ENCODE data around the gene MAPK8IP3. TPM values are rescaled to one million over a fixed set of nuclear protein-coding genes. Genes with fewer than 3 reads are reported as not detected.

The MAPK8IP3 gene
- total RNA-seq, 1 donor from 2014 or later, result 28.5 TPM

- no peak overlapping the region for H3K4me2 ChIP-seq
- DNase-seq (ENCODE audit: low spot score), result no peak
- H4K20me1 ChIP-seq (ENCODE audit: low read depth), result no peaks in the 10 kb centered on the region
- no peaks in the 10 kb centered on the region for H3K79me2 ChIP-seq (ENCODE audit: low read depth)
- no peak overlapping the region for H3K4me3 ChIP-seq
- H3K36me3 ChIP-seq, result no peaks in the 10 kb centered on the region
- no peak overlapping the region for H2AFZ ChIP-seq (replicated peaks)
- no peaks in the 10 kb centered on the region for H3K27me3 ChIP-seq
- peaks cover 5% of the 10 kb centered on the region for H3F3A ChIP-seq (ENCODE audit: low read depth)
- Mint-ChIP-seq H3K36me3 (peaks cover 14% of the 10 kb centered on the region), H3K4me3 (no peak overlapping the region), H3K9me3 (no peaks in the 10 kb centered on the region), H3K4me1 (no peaks in the 10 kb centered on the region), H3K27me3 (ENCODE audit: insufficient read depth, low read depth) (no peaks in the 10 kb centered on the region), H3K27ac (no peak overlapping the region)
- H3K9ac ChIP-seq, result no peak overlapping the region
- H3K27ac ChIP-seq, result no peak overlapping the region
- TF ChIP-seq EZH2 (IDR thresholded peaks at IDR 0.05), result no peak
- no peaks in the 10 kb centered on the region for H3K9me3 ChIP-seq (ENCODE audit: low read depth)
- no peaks in the 10 kb centered on the region for H3K4me1 ChIP-seq
Measured at GRCh38 chr16:1810106-1810505, 104.1 kb downstream of the MAPK8IP3 start.

DNA sequence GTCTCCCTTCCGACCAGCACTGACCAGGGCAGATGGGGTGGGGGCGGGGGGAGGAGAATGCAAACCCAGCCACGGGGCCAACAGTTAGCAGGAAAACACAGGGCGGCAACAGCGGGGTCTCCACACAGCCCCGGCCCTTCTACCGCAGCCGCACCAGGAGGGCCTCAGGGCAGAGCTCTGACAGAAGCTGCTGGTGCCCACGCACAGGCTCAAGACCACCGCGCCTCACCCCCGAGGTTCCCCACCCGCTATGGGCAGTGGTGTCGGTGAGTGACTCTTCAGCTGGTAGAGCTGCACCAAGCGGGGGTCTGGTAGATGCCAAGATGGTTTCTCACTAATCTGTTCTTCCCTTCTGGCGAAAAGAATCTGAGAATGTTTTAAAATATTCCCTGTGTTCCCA is 104.5 kb downstream of the MAPK8IP3 start:
- TF ChIP-seq EZH2phosphoT487 (IDR thresholded peaks at IDR 0.05), result no peak
- no peak for TF ChIP-seq CTCF (IDR thresholded peaks at IDR 0.05)
- TF ChIP-seq EZH2 (IDR thresholded peaks at IDR 0.05), result no peak
- Histone ChIP-seq H3K36me3 (no peaks in the 10 kb centered on the region), H3K79me2 (ENCODE audit: low read depth) (no peaks in the 10 kb centered on the region), H3K9me3 (ENCODE audit: low read depth) (no peaks in the 10 kb centered on the region), H3K27ac (no peak overlapping the region), H3K4me2 (no peak overlapping the region), H3F3A (ENCODE audit: low read depth) (peaks cover 5% of the 10 kb centered on the region), H4K20me1 (ENCODE audit: low read depth) (no peaks in the 10 kb centered on the region), H2AFZ (replicated peaks) (no peak overlapping the region), H3K27me3 (no peaks in the 10 kb centered on the region), H3K9ac (no peak overlapping the region), H3K4me3 (no peak overlapping the region), H3K4me1 (no peaks in the 10 kb centered on the region)
- Mint-ChIP-seq H3K4me3 (no peak overlapping the region), H3K27ac (no peak overlapping the region), H3K27me3 (ENCODE audit: insufficient read depth, low read depth) (no peaks in the 10 kb centered on the region), H3K4me1 (no peaks in the 10 kb centered on the region), H3K9me3 (no peaks in the 10 kb centered on the region), H3K36me3 (peaks cover 17% of the 10 kb centered on the region)
- no peak for DNase-seq (ENCODE audit: low spot score)

DNA sequence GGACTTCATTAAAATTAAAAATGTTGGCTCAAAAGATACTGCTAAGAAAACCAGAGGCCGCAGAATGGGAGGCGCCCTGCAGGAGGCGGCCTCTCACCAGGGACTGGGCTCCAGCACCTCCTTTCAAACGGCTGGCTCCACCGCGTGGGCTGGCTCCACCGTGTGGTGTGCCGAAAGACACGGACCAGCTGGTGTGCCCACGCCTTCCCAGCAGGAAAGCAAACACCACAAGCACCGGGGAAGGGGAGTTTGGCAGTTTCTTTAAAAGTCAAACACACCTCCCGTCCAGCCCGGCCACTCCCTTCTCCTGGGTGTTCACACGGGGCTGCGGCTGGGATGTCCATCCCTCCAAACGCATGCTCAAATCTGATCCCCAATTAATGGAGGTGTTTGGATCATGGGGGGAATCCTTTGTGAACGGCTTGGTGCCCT is 106.8 kb downstream of the MAPK8IP3 start:
- H3K4me3 Mint-ChIP-seq, result no peak overlapping the region
- peaks cover 9% of the 10 kb centered on the region for H3K36me3 Mint-ChIP-seq
- Histone ChIP-seq H3K9ac (no peak overlapping the region), H3K4me1 (no peaks in the 10 kb centered on the region), H3F3A (ENCODE audit: low read depth) (peaks cover 5% of the 10 kb centered on the region), H3K27ac (no peak overlapping the region), H3K4me3 (no peak overlapping the region), H3K9me3 (ENCODE audit: low read depth) (no peaks in the 10 kb centered on the region), H3K27me3 (no peaks in the 10 kb centered on the region), H3K4me2 (no peak overlapping the region), H3K79me2 (ENCODE audit: low read depth) (no peaks in the 10 kb centered on the region), H4K20me1 (ENCODE audit: low read depth) (no peaks in the 10 kb centered on the region), H3K36me3 (no peaks in the 10 kb centered on the region), H2AFZ (replicated peaks) (no peak overlapping the region)
- TF ChIP-seq EZH2 (IDR thresholded peaks at IDR 0.05), result no peak
- peak; percentile 59 for TF ChIP-seq CTCF (IDR thresholded peaks at IDR 0.05)
- no peak for TF ChIP-seq EZH2phosphoT487 (IDR thresholded peaks at IDR 0.05)
- DNase-seq (ENCODE audit: low spot score), result peak; percentile 69
- H3K27me3 Mint-ChIP-seq (ENCODE audit: insufficient read depth, low read depth), result no peaks in the 10 kb centered on the region
- H3K9me3 Mint-ChIP-seq, result no peaks in the 10 kb centered on the region
- no peak overlapping the region for H3K27ac Mint-ChIP-seq
- no peaks in the 10 kb centered on the region for H3K4me1 Mint-ChIP-seq

- no peak overlapping the region for H3K27ac ChIP-seq
- Mint-ChIP-seq H3K27me3 (ENCODE audit: insufficient read depth, low read depth) (no peaks in the 10 kb centered on the region), H3K27ac (no peak overlapping the region), H3K9me3 (no peaks in the 10 kb centered on the region), H3K4me1 (no peaks in the 10 kb centered on the region), H3K36me3 (peaks cover 9% of the 10 kb centered on the region), H3K4me3 (no peak overlapping the region)
- no peaks in the 10 kb centered on the region for H3K4me1 ChIP-seq
- H4K20me1 ChIP-seq (ENCODE audit: low read depth), result no peaks in the 10 kb centered on the region
- no peak overlapping the region for H3K4me3 ChIP-seq
- no peaks in the 10 kb centered on the region for H3K9me3 ChIP-seq (ENCODE audit: low read depth)
- DNase-seq (ENCODE audit: low spot score), result no peak
- H3K4me2 ChIP-seq, result no peak overlapping the region
- no peaks in the 10 kb centered on the region for H3K36me3 ChIP-seq
- H3F3A ChIP-seq (ENCODE audit: low read depth), result peaks cover 5% of the 10 kb centered on the region
- no peak overlapping the region for H2AFZ ChIP-seq (replicated peaks)
- no peaks in the 10 kb centered on the region for H3K27me3 ChIP-seq
- no peak overlapping the region for H3K9ac ChIP-seq
- H3K79me2 ChIP-seq (ENCODE audit: low read depth), result no peaks in the 10 kb centered on the region
- TF ChIP-seq EZH2 (IDR thresholded peaks at IDR 0.05) (no peak), CTCF (IDR thresholded peaks at IDR 0.05) (no peak), EZH2phosphoT487 (IDR thresholded peaks at IDR 0.05) (no peak)
Measured at GRCh38 chr16:1815461-1815860, 109.5 kb downstream of the MAPK8IP3 start.

Data from neural progenitor cell (in vitro differentiated cells).